Colonic mucosa (tissue), 4 donors: ENCODE results near the gene GID4. TPM values are rescaled to one million over a fixed set of nuclear protein-coding genes. Genes with fewer than 3 reads are reported as not detected.

Experiments used
- DNase-seq: peaks from one replicate; pipeline ENCODE4 v3.0.0-alpha.2; 2020
- H3K27ac ChIP-seq: fragments of 200-600 bp; one replicate; pipeline ENCODE4 v1.8.0; 2021
- H3K27me3 ChIP-seq: fragments of 200-600 bp; one replicate; pipeline ENCODE4 v1.8.0; 2021
- H3K36me3 ChIP-seq: fragments of 200-600 bp; one replicate; pipeline ENCODE4 v1.8.0; 2021
- H3K4me1 ChIP-seq: fragments of 200-600 bp; one replicate; pipeline ENCODE4 v1.8.0; 2021; ENCODE audit warnings: mild to moderate bottlenecking
- H3K4me3 ChIP-seq: fragments of 200-600 bp; one replicate; pipeline ENCODE4 v1.8.0; 2021
- H3K9ac ChIP-seq, 2 donors: one replicate each; pipeline ENCODE4 v1.7.0; 2013; ENCODE audit warnings: control low read depth in 2 of 2, low read depth in 2 of 2, low read length in 2 of 2
- H3K9me3 ChIP-seq: fragments of 200-600 bp; one replicate; pipeline ENCODE4 v1.8.0; 2021
- intact Hi-C: fragments of 100-400 bp; cut with DNase I; formaldehyde crosslinking; loops from one replicate; pipeline ENCODE4 v1.14.1; 2022
- total RNA-seq, 2 donors: library from RNA; stranded (reverse); fragmentation: NEBNext Ultra II Directional in 1 of 2; extraction: Animal tissue kit (Norgen Biotek cat#: 25700) in 1 of 2; gene quantifications; one replicate each; pipeline ENCODE4 v1.2.1, GENCODE V29; 2021
- TF ChIP-seq, protein P1 (sequence below): fragments of 200-600 bp; IDR thresholded peaks from one replicate; pipeline ENCODE4 v1.8.0; 2022; ENCODE audit warnings: antibody characterized with exemption, mild to moderate bottlenecking
- donor health status: healthy.
- donor health status: DM: no; HTN: no; CAD: no.
- donor health status: DM: no; HTN: no; CAD: no.

GID4 gene
- total RNA-seq, 2 donors from 2014 or later: 5.2 to 8.0 TPM

DNA sequence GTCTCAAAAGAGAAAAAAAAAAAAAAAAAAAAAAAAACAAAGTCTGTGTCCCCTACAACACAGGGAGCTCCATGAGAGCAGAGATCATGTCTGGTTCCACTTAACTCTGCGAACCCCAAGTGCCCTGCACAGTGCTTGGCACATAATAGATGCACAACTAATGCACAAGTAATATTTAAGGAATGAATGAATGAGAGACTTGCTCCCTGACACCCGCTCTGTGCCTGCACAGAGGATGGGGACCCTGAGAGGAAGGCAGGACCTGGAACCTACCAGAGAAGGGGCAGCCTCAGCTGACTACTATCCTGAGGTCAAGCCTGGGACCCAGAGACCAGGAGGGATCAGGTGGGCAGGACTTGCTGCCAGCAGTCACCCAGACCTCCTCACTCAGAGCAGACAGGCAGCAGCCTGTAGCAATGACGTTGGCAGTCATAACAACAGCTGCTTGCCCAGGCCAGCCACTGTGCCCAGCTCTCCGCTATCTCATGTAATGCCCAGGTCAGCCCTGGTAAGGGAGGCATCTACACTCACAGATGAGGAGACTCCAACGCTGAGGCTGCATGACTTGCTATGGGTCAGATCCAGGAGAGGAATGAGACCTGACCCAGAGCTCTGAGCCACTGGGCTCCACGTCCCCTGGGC is 72.2 kb downstream of the GID4 start:
- H3K36me3 ChIP-seq: no peaks in the 10 kb centered on the region
- intact Hi-C loops: no loop called here

DNA sequence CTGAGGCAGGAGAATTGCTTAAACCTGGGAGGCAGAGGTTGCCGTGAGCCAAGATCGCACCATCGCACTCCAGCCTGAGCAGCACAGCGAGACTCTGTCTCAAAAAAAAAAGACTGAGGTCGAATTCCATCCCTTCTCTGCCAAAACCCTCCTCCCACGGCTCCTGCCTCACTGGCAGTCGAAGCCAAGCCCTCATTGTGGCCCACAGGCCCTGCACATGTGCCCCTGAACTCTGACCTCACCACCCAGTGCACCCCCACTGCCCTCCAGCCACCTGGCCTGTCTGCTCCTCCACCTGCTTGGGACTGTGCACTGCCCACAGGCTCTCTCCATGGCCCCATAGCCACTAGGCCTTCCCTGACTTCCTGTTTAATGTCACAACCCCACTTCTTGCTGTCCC is 76.3 kb downstream of the GID4 start:
- Histone ChIP-seq H3K4me3 (no peak overlapping the region), H3K27ac (no peak overlapping the region), H3K27me3 (no peaks in the 10 kb centered on the region), H3K36me3 (no peaks in the 10 kb centered on the region), H3K9me3 (no peaks in the 10 kb centered on the region), H3K4me1 (no peaks in the 10 kb centered on the region), H3K9ac (no peak overlapping the region)
- no peak for DNase-seq
- TF ChIP-seq, protein P1, sequence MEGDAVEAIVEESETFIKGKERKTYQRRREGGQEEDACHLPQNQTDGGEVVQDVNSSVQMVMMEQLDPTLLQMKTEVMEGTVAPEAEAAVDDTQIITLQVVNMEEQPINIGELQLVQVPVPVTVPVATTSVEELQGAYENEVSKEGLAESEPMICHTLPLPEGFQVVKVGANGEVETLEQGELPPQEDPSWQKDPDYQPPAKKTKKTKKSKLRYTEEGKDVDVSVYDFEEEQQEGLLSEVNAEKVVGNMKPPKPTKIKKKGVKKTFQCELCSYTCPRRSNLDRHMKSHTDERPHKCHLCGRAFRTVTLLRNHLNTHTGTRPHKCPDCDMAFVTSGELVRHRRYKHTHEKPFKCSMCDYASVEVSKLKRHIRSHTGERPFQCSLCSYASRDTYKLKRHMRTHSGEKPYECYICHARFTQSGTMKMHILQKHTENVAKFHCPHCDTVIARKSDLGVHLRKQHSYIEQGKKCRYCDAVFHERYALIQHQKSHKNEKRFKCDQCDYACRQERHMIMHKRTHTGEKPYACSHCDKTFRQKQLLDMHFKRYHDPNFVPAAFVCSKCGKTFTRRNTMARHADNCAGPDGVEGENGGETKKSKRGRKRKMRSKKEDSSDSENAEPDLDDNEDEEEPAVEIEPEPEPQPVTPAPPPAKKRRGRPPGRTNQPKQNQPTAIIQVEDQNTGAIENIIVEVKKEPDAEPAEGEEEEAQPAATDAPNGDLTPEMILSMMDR: no peak
- intact Hi-C loops: no loop called here

More for the DNA sequence above, 72.2 kb downstream of the GID4 start:
- Histone ChIP-seq H3K9me3 (no peaks in the 10 kb centered on the region), H3K4me1 (no peaks in the 10 kb centered on the region), H3K9ac (no peak overlapping the region), H3K27me3 (no peaks in the 10 kb centered on the region), H3K27ac (no peak overlapping the region), H3K4me3 (no peak overlapping the region)
- TF ChIP-seq, protein P1: no peak
- DNase-seq: no peak

DNA sequence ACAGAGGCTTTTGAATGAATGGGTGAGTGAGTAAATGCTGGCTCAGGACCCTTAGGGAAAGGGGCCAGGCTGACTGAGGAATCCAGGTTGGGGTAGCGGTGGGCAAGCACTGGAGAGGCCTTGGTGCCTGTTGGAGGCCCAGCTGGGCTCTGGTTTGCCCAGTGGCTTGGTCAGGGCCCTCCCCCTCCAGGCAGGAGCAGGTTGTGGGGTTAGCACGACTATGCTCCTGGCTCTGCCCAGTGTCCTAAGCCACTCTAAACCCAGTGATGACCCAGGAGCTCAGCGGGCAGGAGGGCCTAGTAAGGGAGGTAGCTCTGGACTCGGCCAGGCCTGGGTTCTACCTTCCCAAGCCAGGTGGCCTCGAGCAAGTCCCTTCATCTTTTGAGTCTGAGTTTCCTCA is 76.9 kb downstream of the GID4 start:
- H3K4me1 ChIP-seq: no peaks in the 10 kb centered on the region
- TF ChIP-seq, protein P1: no peak
- H3K9ac ChIP-seq: no peak overlapping the region
- H3K27me3 ChIP-seq: no peaks in the 10 kb centered on the region
- no peaks in the 10 kb centered on the region for H3K9me3 ChIP-seq
- no peak overlapping the region for H3K4me3 ChIP-seq
- intact Hi-C loops: no loop called here
- DNase-seq: no peak
- no peak overlapping the region for H3K27ac ChIP-seq
- no peaks in the 10 kb centered on the region for H3K36me3 ChIP-seq

DNA sequence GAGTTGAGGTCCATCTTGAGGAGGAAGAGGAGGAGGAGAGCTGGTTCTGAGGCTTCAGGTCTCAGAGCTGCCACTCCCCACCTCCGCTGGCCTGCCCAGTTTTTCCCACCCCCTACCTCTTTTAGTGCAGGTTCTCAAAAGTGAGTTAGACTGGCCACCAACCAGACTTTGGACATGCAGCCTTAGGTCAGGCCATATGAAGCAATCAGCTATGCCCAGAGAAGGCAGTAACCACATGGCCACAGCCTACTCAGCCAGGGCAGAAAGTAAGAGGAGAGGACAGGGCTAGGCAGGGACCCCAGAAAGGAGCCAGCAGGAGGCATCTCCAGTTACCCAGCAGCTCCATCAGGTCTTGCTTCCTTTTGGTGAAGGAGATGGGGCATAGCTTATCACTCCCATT is 78.3 kb downstream of the GID4 start:
- H3K4me1 ChIP-seq: no peaks in the 10 kb centered on the region
- H3K4me3 ChIP-seq: no peak overlapping the region
- no peaks in the 10 kb centered on the region for H3K27me3 ChIP-seq
- DNase-seq: no peak
- H3K36me3 ChIP-seq: no peaks in the 10 kb centered on the region
- H3K9me3 ChIP-seq: no peaks in the 10 kb centered on the region
- intact Hi-C loops: no loop called here
- H3K27ac ChIP-seq: no peak overlapping the region
- H3K9ac ChIP-seq: no peak overlapping the region
- TF ChIP-seq, protein P1: no peak

Other genes with a start within 250 kb of the GID4 start
- gene SREBF1, start 202.4 kb upstream of the GID4 start, total RNA-seq: 100 to 1,000 TPM; 170 to 174 TPM
- gene TOM1L2, start 67.0 kb upstream of the GID4 start, total RNA-seq: 10 to 100 TPM; 47.6 to 68.7 TPM
- 1 to 10 TPM in 1 of 2 donors, under 1 TPM in 1; 0.79 to 1.1 TPM for gene DRC3, start 66.5 kb upstream of the GID4 start, total RNA-seq
- gene ATPAF2, start 240 bp upstream of the GID4 start, total RNA-seq: 10 to 100 TPM; 23.5 to 44.5 TPM
- gene DRG2, start 48.5 kb downstream of the GID4 start, total RNA-seq: 10 to 100 TPM; 25.6 to 36.9 TPM
- gene MYO15A, start 69.3 kb downstream of the GID4 start, total RNA-seq: 1 to 10 TPM; 1.1 to 1.4 TPM
- gene ALKBH5, start 144.4 kb downstream of the GID4 start, total RNA-seq: 100 to 1,000 TPM in 1 of 2 donors, 10 to 100 TPM in 1; 94.8 to 130 TPM
- 10 to 100 TPM in 1 of 2 donors, 1 to 10 TPM in 1; 7.8 to 13.1 TPM for gene LLGL1, start 186.2 kb downstream of the GID4 start, total RNA-seq
- gene FLII, start 219.3 kb downstream of the GID4 start, total RNA-seq: 100 to 1,000 TPM; 263 to 293 TPM
- 10 to 100 TPM; 13.2 to 15.3 TPM for gene MIEF2, start 221.3 kb downstream of the GID4 start, total RNA-seq